Activated T-helper 2 cell treated with anti-CD3 and anti-CD28 coated beads, Interferon-gamma antibody, Interleukin-2, Interleukin-4, amounts not matched to agents 10 μg/mL and 5 μg/mL and 100 μg/mL, durations not matched to agents 14 hours and 24 hours and 36 hours (primary cell): Measurements from ENCODE around the gene EYA3. TPM values are rescaled to one million over a fixed set of nuclear protein-coding genes. Genes with fewer than 3 reads are reported as not detected.

Experiments used
- DNase-seq: peaks from one replicate; pipeline ENCODE4 v3.0.0; 2021; ENCODE audit warnings: low spot score
- H3K27ac Mint-ChIP-seq: one replicate; pipeline ENCODE4 v1.8.0; 2021; ENCODE audit warnings: mixed read lengths
- H3K27me3 Mint-ChIP-seq: one replicate; pipeline ENCODE4 v1.8.0; 2021; ENCODE audit warnings: low read depth, mixed read lengths
- H3K36me3 Mint-ChIP-seq: one replicate; pipeline ENCODE4 v1.8.0; 2021; ENCODE audit warnings: low read depth, mixed read lengths
- H3K4me1 Mint-ChIP-seq: one replicate; pipeline ENCODE4 v1.8.0; 2021; ENCODE audit warnings: low read depth, mixed read lengths
- H3K4me3 Mint-ChIP-seq: one replicate; pipeline ENCODE4 v1.8.0; 2021; ENCODE audit warnings: low read depth, mild to moderate bottlenecking, moderate library complexity, mixed read lengths
- H3K9me3 Mint-ChIP-seq: one replicate; pipeline ENCODE4 v1.8.0; 2021; ENCODE audit warnings: mixed read lengths
- intact Hi-C: fragments of 100-400 bp; cut with micrococcal nuclease; formaldehyde crosslinking; loops from one replicate; pipeline ENCODE4 v1.15.1; 2023
- total RNA-seq: library from RNA; stranded (reverse); gene quantifications from 2 replicates; pipeline ENCODE4 v1.2.3, GENCODE V29; 2022

EYA3 gene
- total RNA-seq, 1 donor from 2014 or later, result 27.5 TPM

DNA sequence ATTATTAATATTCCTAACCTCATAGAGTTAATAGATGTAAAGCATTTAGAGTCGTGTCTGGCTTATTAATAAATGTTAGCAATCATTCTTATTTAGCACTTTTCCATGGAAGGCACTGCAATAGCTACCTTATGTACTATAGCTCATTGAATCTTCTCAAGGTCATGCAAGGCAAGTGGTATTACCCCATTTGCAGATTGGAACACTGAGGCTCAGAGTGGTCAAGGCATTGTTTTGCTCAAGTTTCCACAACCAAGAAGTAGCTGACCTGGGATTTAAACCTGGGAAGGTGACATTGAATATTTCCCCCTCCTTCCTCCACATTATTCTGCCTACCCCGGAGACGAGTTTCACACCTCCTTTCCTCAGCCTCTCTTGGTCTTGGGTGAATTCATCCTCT lies 37.8 kb upstream of the EYA3 start:
- Mint-ChIP-seq H3K4me1 (peaks cover 5% of the 10 kb centered on the region), H3K9me3 (no peaks in the 10 kb centered on the region), H3K27ac (no peak overlapping the region), H3K36me3 (no peaks in the 10 kb centered on the region), H3K27me3 (peaks cover 60% of the 10 kb centered on the region), H3K4me3 (no peak overlapping the region)
- no peak for DNase-seq
- intact Hi-C loops, result no loop called here

- no peak for DNase-seq
- Mint-ChIP-seq H3K36me3 (no peaks in the 10 kb centered on the region), H3K27ac (no peak overlapping the region), H3K27me3 (peaks cover 57% of the 10 kb centered on the region), H3K4me3 (no peak overlapping the region), H3K9me3 (no peaks in the 10 kb centered on the region), H3K4me1 (peaks cover 8% of the 10 kb centered on the region)
- intact Hi-C loops, result no loop called here
These were observed 35.1 kb upstream of the EYA3 start for GRCh38 chr1:28123461-28123961.

- Mint-ChIP-seq H3K36me3 (no peaks in the 10 kb centered on the region), H3K27me3 (peaks cover 53% of the 10 kb centered on the region), H3K4me1 (peaks cover 3% of the 10 kb centered on the region), H3K9me3 (no peaks in the 10 kb centered on the region), H3K4me3 (no peak overlapping the region), H3K27ac (no peak overlapping the region)
- DNase-seq, result no peak
- intact Hi-C loops, result no loop called here
These were observed 33.8 kb upstream of the EYA3 start for GRCh38 chr1:28122183-28122582.

DNA sequence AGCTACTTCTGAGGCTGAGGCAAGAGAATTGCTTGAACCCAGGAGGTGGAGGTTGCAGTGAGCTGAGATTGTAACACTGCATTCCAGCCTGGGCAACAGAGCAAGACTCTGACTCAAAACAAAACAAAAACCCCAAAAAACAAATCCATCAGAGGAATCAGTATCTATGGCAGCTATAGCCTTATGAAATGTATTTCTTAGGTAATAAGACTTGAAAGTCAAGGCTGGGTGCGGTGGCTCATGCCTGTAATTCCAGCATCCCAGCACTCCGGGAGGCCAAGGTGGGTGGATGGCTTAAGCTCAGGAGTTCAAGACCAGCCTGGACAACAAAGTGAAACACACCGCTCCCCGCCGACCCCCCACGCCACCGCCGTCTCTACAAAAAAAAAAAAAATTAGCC lies 31.1 kb upstream of the EYA3 start:
- DNase-seq, result no peak
- Mint-ChIP-seq H3K4me1 (peaks cover 10% of the 10 kb centered on the region), H3K27ac (no peak overlapping the region), H3K4me3 (no peak overlapping the region), H3K9me3 (no peaks in the 10 kb centered on the region), H3K27me3 (peaks cover 44% of the 10 kb centered on the region), H3K36me3 (no peaks in the 10 kb centered on the region)
- intact Hi-C loops, result no loop called here

GRCh38 chr1:28118640-28119307 lies 30.4 kb upstream of the EYA3 start:
- H3K27me3 Mint-ChIP-seq, result peaks cover 44% of the 10 kb centered on the region
- intact Hi-C loops, result no loop called here
- DNase-seq, result no peak
- H3K4me3 Mint-ChIP-seq, result no peak overlapping the region
- H3K9me3 Mint-ChIP-seq, result no peaks in the 10 kb centered on the region
- H3K36me3 Mint-ChIP-seq, result no peaks in the 10 kb centered on the region
- H3K27ac Mint-ChIP-seq, result no peak overlapping the region
- peaks cover 10% of the 10 kb centered on the region for H3K4me1 Mint-ChIP-seq

DNA sequence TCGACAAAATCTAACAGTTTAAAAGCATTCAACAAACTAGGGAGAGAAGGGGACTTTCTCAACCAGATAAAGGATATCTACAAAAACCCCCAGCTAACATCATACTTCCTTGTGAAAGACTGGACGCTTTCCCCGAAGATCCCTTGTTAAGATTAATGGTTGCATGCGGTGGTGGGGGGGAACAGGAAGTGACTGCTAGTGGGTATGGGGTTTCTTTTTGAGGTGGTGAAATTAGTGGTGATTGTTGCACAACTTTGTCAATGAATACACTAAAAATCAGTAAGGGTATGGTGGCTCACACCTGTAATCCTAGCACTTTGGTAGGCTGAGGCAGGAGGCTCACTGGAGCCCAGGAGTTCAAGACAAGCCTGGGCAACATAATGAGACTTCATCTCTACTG lies 26.9 kb upstream of the EYA3 start:
- Mint-ChIP-seq H3K9me3 (no peaks in the 10 kb centered on the region), H3K27me3 (peaks cover 50% of the 10 kb centered on the region), H3K36me3 (no peaks in the 10 kb centered on the region), H3K4me1 (peaks cover 20% of the 10 kb centered on the region), H3K27ac (no peak overlapping the region), H3K4me3 (no peak overlapping the region)
- intact Hi-C loops, result loop anchor here (1.0 kb wide), 3 partner anchors 29 to 85 kb away; no protein-coding TSS in a partner anchor
- peak; percentile 36 for DNase-seq

DNA sequence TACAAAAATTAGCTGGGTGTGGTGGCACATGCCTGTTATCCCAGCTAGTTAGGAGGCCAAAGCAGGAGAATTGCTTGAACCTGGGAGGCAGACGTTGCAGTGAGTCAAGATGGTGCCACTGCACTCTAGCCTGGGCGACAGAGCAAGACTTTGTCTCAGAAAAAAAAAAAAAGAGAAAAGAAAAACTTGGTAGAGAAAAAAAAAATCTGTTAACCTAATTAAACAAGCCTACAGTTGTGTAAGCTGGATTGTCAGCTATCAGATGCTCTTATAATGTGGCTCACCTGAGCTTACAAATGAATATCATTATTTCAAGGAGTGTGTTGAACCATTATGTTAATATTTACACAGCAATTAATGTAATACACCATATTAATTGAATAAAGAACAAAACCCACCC lies 26.4 kb upstream of the EYA3 start:
- H3K4me3 Mint-ChIP-seq, result no peak overlapping the region
- intact Hi-C loops, result loop anchor here (1.0 kb wide), 3 partner anchors 29 to 85 kb away; no protein-coding TSS in a partner anchor
- H3K27ac Mint-ChIP-seq, result no peak overlapping the region
- peaks cover 20% of the 10 kb centered on the region for H3K4me1 Mint-ChIP-seq
- no peaks in the 10 kb centered on the region for H3K36me3 Mint-ChIP-seq
- H3K27me3 Mint-ChIP-seq, result peaks cover 52% of the 10 kb centered on the region
- no peak for DNase-seq
- no peaks in the 10 kb centered on the region for H3K9me3 Mint-ChIP-seq

DNA sequence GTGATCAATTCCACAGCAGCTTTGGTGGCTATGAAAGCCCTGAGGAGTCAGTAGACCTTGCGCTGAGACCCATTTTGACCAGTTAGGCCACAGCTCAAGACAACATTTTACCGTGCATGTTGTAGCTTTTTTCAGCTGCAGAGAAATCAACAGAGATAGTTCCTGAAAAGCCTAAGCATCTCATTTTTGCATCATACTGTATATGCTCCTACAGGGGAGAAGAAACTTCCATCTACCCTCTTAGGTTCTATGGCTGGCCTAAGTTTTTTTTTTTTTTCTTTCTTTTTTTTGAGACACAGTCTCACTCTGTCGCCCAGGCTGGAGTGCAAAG lies 24.8 kb upstream of the EYA3 start:
- intact Hi-C loops, result no loop called here
- H3K36me3 Mint-ChIP-seq, result no peaks in the 10 kb centered on the region

DNA sequence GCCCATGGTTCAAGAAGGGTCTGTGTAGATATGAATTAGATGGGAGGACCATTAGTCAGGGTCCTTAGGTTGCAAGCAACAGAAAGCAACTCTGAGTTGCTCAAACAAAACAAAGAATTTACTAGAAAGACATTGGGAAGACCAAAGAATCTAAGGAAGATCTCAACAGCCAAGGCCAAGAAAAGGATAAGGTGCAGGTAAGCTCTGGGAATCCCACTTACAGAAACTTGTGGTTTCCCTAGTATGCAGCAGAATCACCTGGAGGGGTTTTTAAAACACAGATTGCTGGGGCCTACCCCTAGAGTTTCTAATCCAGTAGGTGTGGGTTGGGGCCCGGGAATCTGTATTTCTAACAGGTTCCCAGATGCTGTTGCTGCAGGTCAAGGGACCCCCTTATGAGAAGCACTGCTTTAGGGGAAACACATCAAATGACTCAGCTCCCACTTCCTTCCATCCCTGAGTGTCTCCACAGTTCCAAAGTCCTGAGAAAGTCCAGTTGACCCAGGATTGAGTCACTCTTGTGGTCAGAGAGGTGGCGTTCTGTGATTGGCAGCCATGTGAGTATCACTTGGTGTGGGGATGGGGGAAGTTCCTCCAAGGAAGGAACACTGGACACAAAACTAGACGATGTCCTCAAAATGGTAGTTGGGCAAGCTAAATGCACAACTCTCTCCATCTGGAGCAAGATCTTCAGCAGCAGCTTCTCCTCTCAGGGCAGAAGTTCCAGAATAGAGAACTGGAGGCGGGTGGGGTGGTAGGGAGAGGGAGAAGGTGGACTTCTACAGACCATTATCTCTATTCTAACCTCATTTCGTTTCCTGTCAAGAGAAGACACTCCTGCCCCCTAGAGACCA lies 24.2 kb upstream of the EYA3 start:
- H3K4me3 Mint-ChIP-seq, result no peak overlapping the region
- intact Hi-C loops, result no loop called here
- no peak for DNase-seq

More for the DNA sequence above, 24.8 kb upstream of the EYA3 start:
- DNase-seq, result no peak
- Mint-ChIP-seq H3K27ac (no peak overlapping the region), H3K9me3 (no peaks in the 10 kb centered on the region), H3K27me3 (peaks cover 52% of the 10 kb centered on the region), H3K4me3 (no peak overlapping the region), H3K4me1 (peaks cover 17% of the 10 kb centered on the region)

GRCh38 chr1:28111157-28111556 lies 22.7 kb upstream of the EYA3 start:
- Mint-ChIP-seq H3K27ac (no peak overlapping the region), H3K4me3 (no peak overlapping the region), H3K27me3 (peaks cover 44% of the 10 kb centered on the region), H3K9me3 (no peaks in the 10 kb centered on the region), H3K36me3 (no peaks in the 10 kb centered on the region), H3K4me1 (peaks cover 15% of the 10 kb centered on the region)
- intact Hi-C loops, result no loop called here
- no peak for DNase-seq

More for the DNA sequence above, 24.2 kb upstream of the EYA3 start:
- Mint-ChIP-seq H3K27ac (no peak overlapping the region), H3K4me1 (peaks cover 17% of the 10 kb centered on the region), H3K9me3 (no peaks in the 10 kb centered on the region), H3K27me3 (peaks cover 53% of the 10 kb centered on the region), H3K36me3 (no peaks in the 10 kb centered on the region)

DNA sequence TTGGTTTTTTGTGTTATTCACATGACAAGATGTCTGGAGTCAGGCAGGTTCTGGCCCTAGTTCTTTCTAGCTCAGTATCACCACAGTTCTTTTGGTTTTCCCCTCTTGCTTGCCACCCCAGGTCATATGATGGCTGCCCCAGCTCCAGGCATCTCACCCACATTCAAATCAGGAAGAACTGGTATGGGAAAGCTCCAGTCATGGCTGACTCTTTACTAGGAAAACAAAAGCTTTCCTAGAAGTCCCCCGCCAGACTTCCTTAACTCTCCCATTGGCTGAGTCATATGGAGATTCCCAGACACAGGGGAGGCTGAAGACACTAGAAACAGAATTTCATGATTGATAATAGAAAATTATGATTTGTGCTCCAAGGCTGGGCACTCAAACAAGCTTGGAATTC lies 22.1 kb upstream of the EYA3 start:
- Mint-ChIP-seq H3K27me3 (peaks cover 48% of the 10 kb centered on the region), H3K36me3 (no peaks in the 10 kb centered on the region), H3K9me3 (no peaks in the 10 kb centered on the region), H3K4me3 (no peak overlapping the region), H3K27ac (no peak overlapping the region), H3K4me1 (peaks cover 15% of the 10 kb centered on the region)
- intact Hi-C loops, result no loop called here
- DNase-seq, result no peak

- peaks cover 10% of the 10 kb centered on the region for H3K4me1 Mint-ChIP-seq
- no peak overlapping the region for H3K4me3 Mint-ChIP-seq
- intact Hi-C loops, result no loop called here
- no peak for DNase-seq
- H3K9me3 Mint-ChIP-seq, result no peaks in the 10 kb centered on the region
- H3K36me3 Mint-ChIP-seq, result no peaks in the 10 kb centered on the region
- H3K27ac Mint-ChIP-seq, result no peak overlapping the region
- H3K27me3 Mint-ChIP-seq, result peaks cover 57% of the 10 kb centered on the region
These were observed 21.2 kb upstream of the EYA3 start for GRCh38 chr1:28109639-28110038.

DNA sequence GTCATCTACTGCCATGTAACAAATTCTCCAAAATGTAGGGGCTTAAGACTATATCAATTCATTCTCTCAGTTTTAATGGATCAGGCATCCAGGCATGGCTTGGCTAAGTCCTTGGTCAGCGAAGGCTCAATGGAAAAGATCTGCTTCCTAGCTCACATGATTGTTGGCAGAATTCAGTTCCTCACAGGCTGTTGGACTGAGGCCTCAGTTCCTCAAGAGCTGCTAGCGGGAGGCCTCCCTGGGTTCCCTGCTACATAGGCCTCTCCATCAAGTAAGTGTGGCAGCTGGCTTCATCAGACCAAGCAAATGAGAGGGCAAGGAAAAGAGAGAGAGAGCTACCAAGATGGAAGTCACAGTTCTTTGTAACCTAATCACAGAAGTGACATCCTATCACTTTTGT lies 19.6 kb upstream of the EYA3 start:
- Mint-ChIP-seq H3K4me3 (no peak overlapping the region), H3K27me3 (peaks cover 59% of the 10 kb centered on the region), H3K27ac (no peak overlapping the region), H3K4me1 (peaks cover 8% of the 10 kb centered on the region), H3K9me3 (no peaks in the 10 kb centered on the region), H3K36me3 (no peaks in the 10 kb centered on the region)
- intact Hi-C loops, result no loop called here
- no peak for DNase-seq
